ENCODE results near the gene CCDC179. TPM values are rescaled to one million over a fixed set of nuclear protein-coding genes. Genes with fewer than 3 reads are reported as not detected.

The CCDC179 gene
- total and polyA plus RNA-seq, 2 donors from 2014 or later: not detected

DNA sequence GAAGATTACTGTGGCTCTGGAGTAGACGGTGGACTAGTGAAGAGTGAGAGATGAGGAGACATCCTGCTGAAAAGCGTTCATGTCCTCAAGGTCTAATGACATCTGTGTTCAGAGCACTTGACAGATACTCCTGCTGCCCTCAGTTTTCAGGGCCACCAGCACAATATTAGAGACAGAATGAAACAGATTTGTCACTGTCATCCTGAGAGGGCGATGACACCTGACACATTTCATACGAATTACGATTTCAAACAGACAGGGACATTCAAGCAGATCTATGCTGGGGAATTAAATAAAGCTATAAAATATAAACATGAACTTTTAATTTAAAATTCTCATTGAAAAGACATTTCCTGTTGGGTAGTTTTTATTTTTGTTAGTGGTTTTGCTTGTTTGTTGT lies 59.8 kb downstream of the CCDC179 start:
- H3K27me3 ChIP-seq (ENCODE audit: control insufficient read depth, insufficient read depth, low read length): no peaks in the 10 kb centered on the region
- TF ChIP-seq, protein P1, sequence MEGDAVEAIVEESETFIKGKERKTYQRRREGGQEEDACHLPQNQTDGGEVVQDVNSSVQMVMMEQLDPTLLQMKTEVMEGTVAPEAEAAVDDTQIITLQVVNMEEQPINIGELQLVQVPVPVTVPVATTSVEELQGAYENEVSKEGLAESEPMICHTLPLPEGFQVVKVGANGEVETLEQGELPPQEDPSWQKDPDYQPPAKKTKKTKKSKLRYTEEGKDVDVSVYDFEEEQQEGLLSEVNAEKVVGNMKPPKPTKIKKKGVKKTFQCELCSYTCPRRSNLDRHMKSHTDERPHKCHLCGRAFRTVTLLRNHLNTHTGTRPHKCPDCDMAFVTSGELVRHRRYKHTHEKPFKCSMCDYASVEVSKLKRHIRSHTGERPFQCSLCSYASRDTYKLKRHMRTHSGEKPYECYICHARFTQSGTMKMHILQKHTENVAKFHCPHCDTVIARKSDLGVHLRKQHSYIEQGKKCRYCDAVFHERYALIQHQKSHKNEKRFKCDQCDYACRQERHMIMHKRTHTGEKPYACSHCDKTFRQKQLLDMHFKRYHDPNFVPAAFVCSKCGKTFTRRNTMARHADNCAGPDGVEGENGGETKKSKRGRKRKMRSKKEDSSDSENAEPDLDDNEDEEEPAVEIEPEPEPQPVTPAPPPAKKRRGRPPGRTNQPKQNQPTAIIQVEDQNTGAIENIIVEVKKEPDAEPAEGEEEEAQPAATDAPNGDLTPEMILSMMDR (IDR thresholded peaks at IDR 0.05; ENCODE audit: borderline replicate concordance, extremely low read depth, insufficient read depth): no peak
- no peak overlapping the region for H3K27ac ChIP-seq (ENCODE audit: low read depth in 2 of 2, low read length in 2 of 2)
- H3K9me3 ChIP-seq (ENCODE audit: control insufficient read depth in 2 of 3, insufficient read depth in 1 of 3, low read length in 3 of 3): no peaks in the 10 kb centered on the region
- no peak overlapping the region for H3K4me3 ChIP-seq (ENCODE audit: low read length in 3 of 3)
- DNase-seq (no peak), FAIRE-seq (no peak)
- no peaks in the 10 kb centered on the region for H3K36me3 ChIP-seq (ENCODE audit: control insufficient read depth in 2 of 3, insufficient read depth in 3 of 3, low read length in 3 of 3)
- H3K9ac ChIP-seq (ENCODE audit: low read length in 3 of 3): no peak overlapping the region
- intact Hi-C loops (cut with DNase I): no loop called here
- no peaks in the 10 kb centered on the region for H3K4me1 ChIP-seq (ENCODE audit: control insufficient read depth in 2 of 3, insufficient read depth in 2 of 3, low read depth in 1 of 3, low read length in 3 of 3)

GRCh38 chr11:22798901-22799300 lies 61.4 kb downstream of the CCDC179 start:
- Histone ChIP-seq H3K4me3 (ENCODE audit: low read length in 3 of 3) (no peak overlapping the region), H3K27me3 (ENCODE audit: control insufficient read depth, insufficient read depth, low read length) (no peaks in the 10 kb centered on the region), H3K36me3 (ENCODE audit: control insufficient read depth in 2 of 3, insufficient read depth in 3 of 3, low read length in 3 of 3) (no peaks in the 10 kb centered on the region), H3K4me1 (ENCODE audit: control insufficient read depth in 2 of 3, insufficient read depth in 2 of 3, low read depth in 1 of 3, low read length in 3 of 3) (no peaks in the 10 kb centered on the region), H3K9me3 (ENCODE audit: control insufficient read depth in 2 of 3, insufficient read depth in 1 of 3, low read length in 3 of 3) (no peaks in the 10 kb centered on the region), H3K9ac (ENCODE audit: low read length in 3 of 3) (no peak overlapping the region), H3K27ac (ENCODE audit: low read depth in 2 of 2, low read length in 2 of 2) (no peak overlapping the region)
- TF ChIP-seq, protein P1 (IDR thresholded peaks at IDR 0.05; ENCODE audit: borderline replicate concordance, extremely low read depth, insufficient read depth): no peak
- DNase-seq (no peak), FAIRE-seq (no peak)
- intact Hi-C loops (cut with DNase I): no loop called here

DNA sequence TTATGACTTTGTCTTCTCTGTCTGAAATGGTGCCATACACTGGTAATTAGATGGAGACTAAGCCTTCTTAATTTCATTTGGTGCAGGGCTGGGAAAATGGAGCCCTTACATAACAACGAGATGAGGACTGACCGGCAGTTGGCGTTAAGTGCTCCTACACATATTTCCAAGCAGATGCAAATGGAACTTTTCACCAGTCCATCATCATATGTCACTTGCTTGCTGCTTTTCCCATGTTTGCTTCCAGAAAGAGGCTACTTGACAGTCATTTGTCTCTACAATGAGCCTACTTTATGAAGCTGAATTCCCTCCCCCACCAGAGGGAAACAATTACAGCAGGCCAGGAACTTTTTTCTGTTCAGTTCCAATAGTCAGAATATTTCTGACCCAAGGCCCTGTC lies 63.2 kb downstream of the CCDC179 start:
- intact Hi-C loops (cut with DNase I): no loop called here
- DNase-seq: no peak
- Histone ChIP-seq H3K9ac (ENCODE audit: low read length in 3 of 3) (no peak overlapping the region), H3K9me3 (ENCODE audit: control insufficient read depth in 2 of 3, insufficient read depth in 1 of 3, low read length in 3 of 3) (no peaks in the 10 kb centered on the region), H3K4me3 (ENCODE audit: low read length in 3 of 3) (no peak overlapping the region), H3K27ac (ENCODE audit: low read depth in 2 of 2, low read length in 2 of 2) (no peak overlapping the region), H3K36me3 (ENCODE audit: control insufficient read depth in 2 of 3, insufficient read depth in 3 of 3, low read length in 3 of 3) (no peaks in the 10 kb centered on the region), H3K27me3 (ENCODE audit: control insufficient read depth, insufficient read depth, low read length) (no peaks in the 10 kb centered on the region), H3K4me1 (ENCODE audit: control insufficient read depth in 2 of 3, insufficient read depth in 2 of 3, low read depth in 1 of 3, low read length in 3 of 3) (no peaks in the 10 kb centered on the region)
- TF ChIP-seq, protein P1 (IDR thresholded peaks at IDR 0.05; ENCODE audit: borderline replicate concordance, extremely low read depth, insufficient read depth): no peak
- FAIRE-seq: no peak

Other genes starting within 250 kb of the CCDC179 start
- 14.8 TPM for gene FANCF, start 234.7 kb downstream of the CCDC179 start, total RNA-seq
- 6.1 TPM for gene FANCF, start 234.7 kb downstream of the CCDC179 start, polyA plus RNA-seq (ENCODE audit: insufficient read depth, low read depth, low replicate concordance)
- 4.5 TPM for gene GAS2, start 193.9 kb downstream of the CCDC179 start, total RNA-seq
- 6.8 TPM for gene GAS2, start 193.9 kb downstream of the CCDC179 start, polyA plus RNA-seq (ENCODE audit: insufficient read depth, low read depth, low replicate concordance)
- 42.1 TPM for gene SVIP, start 30.7 kb downstream of the CCDC179 start, total RNA-seq
- gene SVIP, start 30.7 kb downstream of the CCDC179 start, polyA plus RNA-seq (ENCODE audit: insufficient read depth, low read depth, low replicate concordance): 29.7 TPM